HT-29 (cell line): ENCODE measurements around the gene RMND5B. TPM values are rescaled to one million over a fixed set of nuclear protein-coding genes. Genes with fewer than 3 reads are reported as not detected.
"Not testable (repeated sequence)": the region's sequence is repeated elsewhere in the genome, so short reads cannot be mapped to it uniquely, and the experiment has no call there.

ENCODE experiments used
- DNase-seq: peaks from one replicate; pipeline ENCODE4 v3.0.0-alpha.2; 2015; ENCODE audit warnings: low spot score
- total RNA-seq: library from RNA; depleted of rRNA; stranded (reverse); fragments of >200 nt; shearing (Covaris generic); gene quantifications from 2 replicates; pipeline ENCODE4 v1.2.3, GENCODE V29; 2014

The RMND5B gene
- total RNA-seq, 1 experiment from 2014 or later: 50.0 TPM

- DNase-seq: no peak
Measured at GRCh38 chr5:178113841-178114324, 16.9 kb upstream of the RMND5B start.

GRCh38 chr5:178114325-178115135 is 16.3 kb upstream of the RMND5B start:
- DNase-seq: peak; percentile 15

- DNase-seq: no peak
Measured at GRCh38 chr5:178115136-178115813, 15.5 kb upstream of the RMND5B start.

- DNase-seq: no peak
Measured at GRCh38 chr5:178115814-178116142, 15.0 kb upstream of the RMND5B start.

- no peak for DNase-seq
Measured at GRCh38 chr5:178116143-178116885, 14.5 kb upstream of the RMND5B start.

GRCh38 chr5:178117923-178118701 is 12.7 kb upstream of the RMND5B start:
- DNase-seq: no peak

GRCh38 chr5:178119915-178120606 is 10.8 kb upstream of the RMND5B start:
- DNase-seq: no peak

- DNase-seq: peak; percentile 93
Measured at GRCh38 chr5:178120607-178121357, 10.0 kb upstream of the RMND5B start.

GRCh38 chr5:178121391-178122276 is 9.2 kb upstream of the RMND5B start:
- no peak for DNase-seq

GRCh38 chr5:178122346-178122745 is 8.5 kb upstream of the RMND5B start:
- no peak for DNase-seq

GRCh38 chr5:178123094-178123965 is 7.5 kb upstream of the RMND5B start:
- DNase-seq: peak; percentile 34

GRCh38 chr5:178123966-178124925 is 6.6 kb upstream of the RMND5B start:
- peak; percentile 82 for DNase-seq

- DNase-seq: no peak
Measured at GRCh38 chr5:178125253-178125906, 5.4 kb upstream of the RMND5B start.

- DNase-seq: no peak
Measured at GRCh38 chr5:178126556-178126955, 4.3 kb upstream of the RMND5B start.

- not testable (repeated sequence) for DNase-seq
Measured at GRCh38 chr5:178127300-178128009, 3.4 kb upstream of the RMND5B start.

- DNase-seq: no peak
Measured at GRCh38 chr5:178129296-178129695, 1.5 kb upstream of the RMND5B start.
